HG03354 (cell line): ENCODE data around the gene INPP5E.
A peak's percentile ranks its signal among the peaks of the same experiment; 100 is the strongest.

Experiments
- ATAC-seq: cut with Tn5 transposase; IDR thresholded peaks from one replicate; pipeline ENCODE4 v1.9.1; 2021; ENCODE audit warnings: mild to moderate bottlenecking; ENCODE audit not compliant: unreplicated experiment, poor library complexity, severe bottlenecking

INPP5E gene

DNA sequence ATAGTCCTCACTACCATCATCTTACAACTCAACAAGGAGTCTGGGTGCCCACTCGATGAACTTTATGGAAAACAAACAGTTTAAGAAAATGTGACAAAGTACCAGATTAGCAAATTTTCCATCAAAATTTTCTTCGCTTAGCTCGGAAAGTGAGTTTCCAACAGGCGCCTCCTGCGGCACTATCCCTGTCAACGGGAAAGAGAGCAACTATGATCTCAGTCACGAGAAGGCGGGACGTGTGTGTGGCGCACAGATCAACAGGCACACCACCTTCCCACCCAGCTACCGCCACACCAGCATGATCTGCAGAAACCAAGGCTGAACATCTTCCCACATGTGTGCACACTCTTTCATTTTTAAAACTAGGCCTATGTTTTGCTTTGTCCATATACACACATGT lies 13.7 kb upstream of the INPP5E start:
- ATAC-seq = no peak

DNA sequence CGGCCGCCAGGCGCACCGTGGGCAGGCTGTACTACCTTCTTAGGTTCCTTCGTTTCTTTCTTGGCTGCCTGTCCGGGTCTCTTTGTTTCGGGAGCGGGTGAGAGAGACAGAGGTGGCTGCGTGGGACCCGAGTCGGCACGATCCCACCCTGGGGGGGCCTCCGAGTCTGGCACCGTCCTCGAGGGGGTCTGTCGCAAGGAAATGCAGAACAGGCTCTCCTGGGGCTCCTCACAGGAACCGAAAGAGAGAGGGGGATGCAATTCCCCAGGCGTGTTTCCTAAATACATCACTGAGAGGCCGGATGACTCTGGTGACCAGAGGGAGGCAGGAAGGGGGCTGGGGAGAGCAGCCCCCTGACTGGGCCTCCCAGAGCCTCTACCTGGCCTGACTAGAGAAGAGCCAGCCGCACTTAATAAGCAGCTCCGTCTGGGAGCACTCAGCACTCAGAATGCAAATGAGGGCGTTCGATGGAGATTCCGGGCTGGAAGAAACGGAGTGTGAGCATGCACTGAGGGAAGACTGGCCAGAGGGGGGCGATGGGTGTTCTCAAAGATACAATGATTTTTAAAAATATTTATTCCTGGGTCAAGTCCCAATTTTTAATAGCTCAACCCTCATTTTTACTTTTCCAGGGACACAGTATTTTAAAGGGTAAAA lies 11.7 kb upstream of the INPP5E start:
- ATAC-seq = no peak

DNA sequence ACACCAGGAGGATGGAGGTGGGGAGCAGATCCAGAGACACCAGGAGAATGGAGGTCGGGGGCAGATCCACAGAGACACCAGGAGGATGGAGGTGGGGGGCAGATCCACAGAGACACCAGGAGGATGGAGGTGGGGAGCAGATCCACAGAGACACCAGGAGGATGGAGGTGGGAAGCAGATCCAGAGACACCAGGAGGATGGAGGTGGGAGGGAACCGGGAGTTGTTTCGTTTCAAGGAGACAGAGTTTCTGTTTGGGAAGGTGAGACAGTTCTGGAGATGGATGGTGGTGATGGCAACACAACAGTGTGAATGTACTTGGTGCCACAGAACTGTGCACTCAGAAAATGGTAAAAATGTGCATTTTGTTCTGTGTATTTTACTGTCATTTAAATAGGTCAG lies 9.0 kb upstream of the INPP5E start:
- no peak for ATAC-seq

DNA sequence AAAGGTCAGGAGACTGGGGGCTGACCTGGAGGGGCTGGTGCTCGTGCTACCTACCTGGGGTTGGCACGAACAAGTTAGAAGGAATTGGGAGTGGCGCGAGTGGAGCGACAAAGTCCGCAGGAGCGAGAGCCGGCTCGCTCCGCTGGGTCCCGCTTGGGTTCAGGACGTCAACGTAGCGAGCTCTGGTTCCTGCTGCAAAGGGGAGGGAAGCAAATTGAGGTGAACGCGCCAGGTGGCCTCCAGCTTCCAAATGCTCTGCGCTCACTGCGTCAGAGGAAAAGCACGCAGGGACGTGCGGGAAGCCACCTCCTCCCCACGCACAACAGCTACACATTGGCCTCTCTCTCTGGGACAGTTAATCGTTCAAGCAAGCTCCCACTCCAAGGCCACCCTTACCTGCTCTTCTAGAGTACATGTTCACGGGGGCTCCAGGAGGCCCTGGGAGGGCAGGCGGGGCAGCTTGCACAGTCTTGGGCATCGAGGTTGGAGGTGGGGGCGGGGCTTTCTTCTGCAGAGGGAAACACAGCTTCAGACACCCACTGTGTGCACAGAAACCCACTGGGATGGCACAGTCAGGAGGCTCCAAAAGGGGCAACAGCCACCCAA lies 7.6 kb upstream of the INPP5E start:
- ATAC-seq = no peak

DNA sequence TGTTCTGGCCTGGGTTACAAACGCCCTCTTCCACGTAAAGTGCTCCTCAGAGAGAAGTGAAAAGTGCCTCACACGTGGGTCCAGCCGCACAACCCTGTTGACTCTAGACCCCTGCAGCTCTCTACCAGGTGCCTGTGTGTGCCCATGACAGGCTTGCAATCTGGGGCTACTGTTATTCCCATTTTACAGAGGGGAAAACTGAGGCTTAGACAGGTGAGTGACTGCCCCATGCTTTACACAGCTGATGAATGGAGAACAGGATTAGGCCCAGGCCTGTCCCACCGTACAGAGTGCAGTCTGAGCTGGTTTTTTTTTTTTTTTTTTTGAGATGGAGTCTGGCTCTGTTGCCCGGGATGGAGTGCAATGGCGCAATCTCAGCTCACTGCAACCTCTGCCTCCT lies 6.2 kb upstream of the INPP5E start:
- no peak for ATAC-seq

DNA sequence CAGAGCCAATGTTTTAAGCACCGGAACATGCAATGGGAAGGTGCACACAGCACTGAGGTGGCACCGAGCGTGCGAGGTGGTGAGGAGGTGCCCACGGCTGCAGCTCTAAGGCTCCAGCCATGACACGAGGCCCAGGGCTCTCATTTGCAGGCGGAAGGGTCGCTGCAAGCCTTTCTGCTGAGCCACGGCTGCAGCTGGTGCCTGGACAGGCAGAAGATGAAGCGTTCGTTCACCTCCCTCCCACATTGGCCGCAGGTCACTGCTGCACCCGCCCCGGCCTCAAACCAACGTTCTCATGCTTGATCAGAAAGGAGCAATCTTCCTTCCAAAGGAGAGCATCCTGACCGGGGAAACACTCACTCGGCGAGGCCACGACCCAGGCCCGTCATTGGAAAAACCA lies 4.5 kb upstream of the INPP5E start:
- no peak for ATAC-seq

DNA sequence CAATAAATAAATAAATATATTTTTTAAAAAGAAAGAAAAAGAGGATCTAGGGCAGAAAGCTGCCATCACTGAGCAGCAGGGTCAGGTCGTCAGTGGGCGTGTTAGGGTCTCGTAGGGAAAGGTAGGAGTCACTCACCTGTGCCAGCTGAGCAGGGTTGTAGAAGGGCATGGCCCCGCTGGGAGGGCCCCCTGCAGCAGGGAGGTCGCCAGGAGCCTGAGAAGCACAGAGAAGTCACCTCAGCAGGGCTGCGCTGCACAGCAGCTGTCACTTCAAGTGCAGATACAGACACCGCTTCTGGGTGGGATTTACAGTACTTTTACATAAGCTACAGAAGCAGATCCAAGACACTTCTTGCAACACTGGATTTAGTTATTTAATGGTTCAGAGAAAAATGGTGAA lies 4.0 kb upstream of the INPP5E start:
- no peak for ATAC-seq

DNA sequence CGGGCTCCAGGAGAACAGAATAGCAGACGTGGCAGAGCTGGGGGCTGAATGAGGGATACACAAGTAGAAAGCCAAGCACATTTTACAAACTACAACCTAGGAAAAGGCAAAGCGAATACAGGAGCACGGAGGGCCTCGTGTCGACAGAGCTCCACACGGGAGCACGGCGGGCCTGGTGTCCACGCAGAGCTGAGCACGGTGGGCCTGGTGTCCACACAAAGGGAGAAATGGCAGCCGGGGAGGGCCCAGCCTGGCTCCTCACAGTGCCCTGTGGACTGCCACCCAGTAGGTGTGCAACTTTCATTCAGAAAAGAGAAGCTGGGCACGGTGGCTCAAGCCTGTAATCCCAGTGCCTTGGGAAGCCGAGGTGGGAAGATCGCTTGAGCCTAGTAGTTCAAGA lies 3.4 kb upstream of the INPP5E start:
- no peak for ATAC-seq

DNA sequence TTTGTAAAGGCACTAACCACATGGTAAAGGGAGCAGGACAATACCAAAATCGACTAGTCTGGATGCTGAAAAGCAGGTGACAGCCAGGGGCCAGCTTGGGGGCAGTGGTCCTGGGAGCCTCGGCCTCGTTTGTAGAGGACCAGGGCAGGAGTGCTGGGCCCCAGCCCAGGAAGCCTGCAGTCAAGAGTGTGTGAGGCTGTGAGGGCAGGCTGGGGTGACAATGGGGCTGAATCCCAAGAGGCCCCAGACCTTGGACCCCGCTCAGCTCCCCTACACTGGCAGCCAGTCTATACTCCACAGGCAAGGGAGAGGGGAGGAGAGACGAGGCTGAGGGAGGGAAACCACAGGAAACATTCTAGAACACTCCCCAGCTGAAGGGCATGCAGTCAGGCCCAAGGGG lies 2.6 kb upstream of the INPP5E start:
- no peak for ATAC-seq

DNA sequence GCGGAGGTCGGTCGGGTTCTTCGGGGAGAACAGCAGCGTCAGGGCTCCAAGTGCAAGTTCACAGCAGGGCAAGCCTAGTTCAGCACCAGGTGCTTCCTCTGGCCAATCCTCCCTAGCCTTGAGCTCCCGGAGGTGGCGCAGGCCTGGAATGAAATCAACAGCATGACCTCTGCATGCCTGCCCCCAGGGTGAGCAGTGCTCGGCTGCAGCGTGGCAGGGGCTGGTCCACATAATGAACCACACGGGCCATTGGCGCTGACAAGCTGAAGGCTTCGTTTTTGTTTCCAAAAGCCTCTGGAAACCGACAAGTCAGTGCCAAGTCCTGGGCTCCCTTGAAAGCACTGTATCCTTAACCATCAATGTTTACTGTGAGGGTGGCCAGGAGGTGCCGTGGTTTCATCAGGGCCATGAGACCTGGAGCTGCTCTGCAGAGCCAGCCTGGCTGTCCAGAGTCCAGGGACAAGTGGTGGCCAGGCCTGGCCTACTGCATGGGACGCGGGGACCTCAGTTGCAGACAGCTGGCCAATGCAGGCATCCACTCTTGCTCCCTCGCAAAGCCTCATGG lies 2.1 kb upstream of the INPP5E start:
- ATAC-seq = no peak

DNA sequence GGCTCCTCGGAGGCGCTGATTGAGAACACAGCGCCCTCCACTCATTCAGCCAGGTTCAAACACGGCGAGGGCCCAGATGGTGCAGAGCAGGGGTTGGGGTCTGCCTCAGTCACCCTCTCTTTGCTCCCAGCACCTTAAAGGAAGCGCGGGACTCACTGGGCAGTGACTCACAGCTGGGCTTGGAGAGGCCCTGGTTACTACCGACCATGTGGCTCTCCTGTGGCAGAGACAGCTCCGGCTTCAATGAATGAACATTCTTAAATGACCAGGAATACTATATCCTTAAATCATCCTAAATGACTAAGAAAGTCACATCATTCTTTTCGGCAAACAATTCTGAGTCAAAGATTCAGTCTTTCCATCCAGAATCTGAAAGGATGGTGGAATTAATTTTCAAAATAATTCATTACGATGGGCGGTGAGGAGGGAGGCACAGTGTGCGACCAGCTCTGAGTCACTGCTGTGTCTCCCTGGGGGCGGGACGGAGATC lies 1.6 kb upstream of the INPP5E start:
- ATAC-seq = no peak

DNA sequence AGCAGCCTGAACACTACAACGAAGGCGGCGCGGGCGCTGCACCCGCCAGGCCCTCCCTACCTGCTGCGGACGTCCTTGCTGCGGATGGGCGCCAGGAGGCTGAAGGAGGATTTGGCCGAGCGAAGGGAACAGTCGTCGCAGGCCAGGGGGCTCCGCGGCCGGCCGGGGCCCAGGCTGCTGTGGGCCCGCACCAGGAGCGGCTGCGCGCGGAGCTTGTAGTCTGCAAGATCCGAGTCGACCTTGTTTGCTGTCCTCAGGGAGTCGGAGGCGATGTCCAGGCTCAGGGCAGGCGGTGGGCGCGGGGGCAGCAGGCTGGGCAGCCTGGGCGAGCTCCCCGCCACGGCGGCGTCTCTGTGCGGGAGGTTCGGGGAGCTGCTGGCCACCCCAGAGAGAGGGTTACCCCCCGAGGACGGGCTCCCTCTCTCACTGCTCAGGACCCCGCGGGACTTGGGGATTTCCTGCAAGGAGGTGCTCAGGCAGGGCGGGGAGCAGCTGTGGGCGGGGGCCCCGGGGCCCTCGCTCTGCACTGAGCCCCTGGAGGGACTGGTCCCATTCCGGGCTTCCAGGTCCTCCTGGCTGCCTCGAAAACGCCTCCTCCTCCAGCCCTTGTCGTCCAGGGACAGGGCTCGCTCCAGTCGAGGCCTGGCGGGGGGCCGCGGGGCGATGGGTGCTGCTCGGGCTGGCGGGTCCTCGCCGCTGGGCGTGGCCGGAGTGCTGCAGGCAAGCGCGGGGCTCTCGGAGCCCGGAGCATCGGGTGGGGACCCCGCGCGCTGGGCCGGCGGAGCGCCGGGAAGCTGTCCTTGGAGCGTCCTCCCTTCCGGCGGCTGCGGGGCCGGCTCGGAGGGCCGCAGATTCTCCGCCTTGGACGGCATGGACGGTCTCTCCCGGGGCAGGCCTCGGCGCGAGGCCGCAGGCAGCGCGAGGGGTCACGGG lies 831 bp downstream of the INPP5E start:
- ATAC-seq = peak; percentile 53

DNA sequence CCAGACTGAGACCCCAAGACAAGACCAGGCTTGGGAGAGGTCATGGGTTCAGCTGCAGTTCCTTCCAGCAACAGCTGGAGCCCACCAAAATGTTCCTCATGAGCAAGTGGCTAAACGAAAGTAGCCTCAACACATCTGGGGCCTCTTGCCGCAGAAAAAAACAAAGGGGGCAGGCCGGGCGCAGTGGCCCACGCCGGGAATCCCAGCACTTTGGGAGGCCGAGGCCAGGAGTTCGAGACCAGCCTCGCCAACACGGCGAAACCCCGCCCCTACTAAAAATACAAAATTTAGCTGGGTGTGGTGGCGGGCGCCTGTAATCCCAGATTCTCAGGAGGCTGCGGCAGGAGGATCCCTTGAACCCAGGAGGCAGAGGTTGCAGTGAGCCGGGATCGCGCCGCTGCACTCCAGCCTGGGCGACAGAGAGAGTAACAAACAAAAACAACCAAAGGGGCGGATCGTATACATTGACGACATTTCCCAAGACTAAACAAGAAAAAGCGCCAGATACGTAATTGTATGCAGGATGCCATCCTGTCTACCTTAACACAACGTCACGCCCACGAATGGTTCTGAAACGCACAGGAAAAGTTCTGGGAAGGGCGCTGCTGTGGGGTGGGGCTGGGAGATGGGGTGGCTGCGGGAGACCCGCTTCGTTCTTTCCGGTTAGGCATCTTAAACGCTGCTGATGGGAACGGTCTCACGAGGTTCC lies 1.7 kb downstream of the INPP5E start:
- no peak for ATAC-seq

DNA sequence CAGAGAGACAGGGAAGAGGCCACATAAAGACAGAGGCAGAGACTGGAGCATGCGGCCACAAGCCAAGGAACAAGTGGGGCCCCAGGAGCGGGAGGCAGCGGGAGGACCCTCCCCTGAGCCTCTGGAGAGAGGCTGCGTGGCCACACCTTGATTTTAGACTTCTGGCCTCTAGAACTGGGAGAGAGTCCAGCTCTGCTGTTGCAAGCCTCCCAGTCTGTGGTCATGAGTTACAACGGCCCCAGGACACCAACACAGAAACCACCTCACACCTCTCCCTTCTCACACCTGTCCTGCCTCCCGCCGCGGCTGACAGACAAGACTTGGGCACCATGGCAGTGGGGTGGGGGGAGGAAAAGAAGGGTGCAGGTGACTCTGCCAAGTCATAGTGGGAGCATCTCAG lies 2.2 kb downstream of the INPP5E start:
- no peak for ATAC-seq

DNA sequence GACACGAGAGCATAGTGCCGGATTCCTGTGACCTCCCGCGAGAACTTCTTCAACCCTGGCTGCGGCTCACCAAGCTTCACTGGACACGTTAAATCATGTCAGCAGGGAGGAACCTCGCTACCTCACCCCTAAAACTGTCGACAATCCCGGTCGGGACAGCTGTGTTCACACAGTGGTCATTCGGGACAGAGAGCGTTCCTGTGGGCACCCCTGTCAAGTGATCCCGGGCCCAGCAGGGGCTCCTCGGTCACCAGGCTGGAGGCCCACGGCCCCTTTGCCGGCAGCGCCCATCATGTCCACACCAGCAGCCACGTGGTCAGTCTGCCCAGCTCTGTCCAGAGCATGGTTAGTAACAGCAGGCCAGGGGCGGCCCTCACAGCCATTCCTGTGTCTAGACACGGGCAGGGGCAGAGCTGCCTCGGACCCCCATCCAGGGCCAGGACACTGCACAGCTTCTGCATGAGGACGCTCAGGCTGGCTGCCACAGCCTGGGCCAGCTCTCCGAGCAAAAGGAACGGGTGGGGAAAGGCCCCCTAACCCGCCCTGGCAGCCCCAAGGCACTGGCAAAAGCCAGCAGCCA lies 3.5 kb downstream of the INPP5E start:
- ATAC-seq = no peak

DNA sequence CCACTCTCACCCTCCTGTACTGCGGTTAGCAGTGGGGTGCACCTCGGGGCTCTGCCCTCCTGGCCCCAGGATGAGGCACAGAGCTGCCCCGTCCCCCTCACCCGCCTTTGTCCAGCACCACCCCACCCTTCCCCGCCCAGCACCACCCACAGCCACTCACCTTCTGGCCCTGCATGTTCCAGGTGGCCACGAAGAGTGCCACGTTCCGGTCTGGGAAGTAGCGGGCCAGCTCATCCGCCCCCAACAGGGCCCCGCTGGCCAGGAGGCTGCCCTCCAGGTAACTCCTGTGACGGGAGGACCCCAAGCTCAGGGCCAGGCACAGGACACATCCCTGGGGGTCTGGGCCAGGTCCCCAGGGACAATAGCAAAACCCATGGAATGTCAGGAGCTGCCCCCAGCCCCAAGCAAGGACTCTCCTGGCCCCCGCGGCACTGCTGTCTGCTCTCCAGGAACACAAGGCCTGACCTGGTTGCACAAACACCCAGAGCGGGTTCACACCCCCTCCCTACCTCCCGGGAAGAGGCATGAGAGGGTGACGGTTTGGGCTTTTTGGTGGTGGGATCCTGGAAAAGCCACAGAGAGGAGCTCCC lies 5.0 kb downstream of the INPP5E start:
- ATAC-seq = no peak

DNA sequence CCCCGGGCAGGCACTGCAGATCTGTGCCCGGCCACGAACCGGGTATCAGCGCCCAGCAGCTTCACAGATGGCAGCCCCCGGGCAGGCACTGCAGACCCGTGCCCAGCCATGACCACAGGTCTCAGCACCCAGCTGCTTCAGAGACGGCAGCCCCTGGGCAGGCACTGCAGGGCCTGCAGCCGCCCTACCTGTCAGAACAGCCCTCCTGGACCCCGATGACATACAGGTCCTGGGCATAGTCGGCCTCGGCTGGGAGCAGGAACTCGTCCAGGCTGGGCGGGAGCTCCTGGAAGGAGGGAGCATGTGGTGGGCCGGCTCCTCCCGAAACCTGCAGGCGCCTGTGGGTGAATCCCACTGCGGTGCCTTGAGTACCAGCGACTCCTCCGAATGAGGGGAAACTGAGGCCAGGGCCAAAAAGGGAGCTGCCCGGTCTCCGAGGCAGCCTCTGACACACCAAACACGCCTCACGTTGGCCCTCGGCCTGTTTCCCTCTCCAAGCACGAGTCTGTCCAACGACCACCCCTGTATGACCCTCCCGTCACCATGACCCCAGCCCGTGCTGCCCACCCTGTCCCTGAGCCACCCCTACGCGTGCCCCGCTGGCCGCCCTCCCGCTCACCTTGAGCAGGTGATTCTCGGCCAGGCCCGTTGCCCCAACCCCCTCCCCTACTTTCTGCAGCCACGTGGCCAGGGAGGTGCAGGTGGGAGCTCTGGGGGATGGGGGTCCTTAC lies 5.6 kb downstream of the INPP5E start:
- ATAC-seq = no peak

DNA sequence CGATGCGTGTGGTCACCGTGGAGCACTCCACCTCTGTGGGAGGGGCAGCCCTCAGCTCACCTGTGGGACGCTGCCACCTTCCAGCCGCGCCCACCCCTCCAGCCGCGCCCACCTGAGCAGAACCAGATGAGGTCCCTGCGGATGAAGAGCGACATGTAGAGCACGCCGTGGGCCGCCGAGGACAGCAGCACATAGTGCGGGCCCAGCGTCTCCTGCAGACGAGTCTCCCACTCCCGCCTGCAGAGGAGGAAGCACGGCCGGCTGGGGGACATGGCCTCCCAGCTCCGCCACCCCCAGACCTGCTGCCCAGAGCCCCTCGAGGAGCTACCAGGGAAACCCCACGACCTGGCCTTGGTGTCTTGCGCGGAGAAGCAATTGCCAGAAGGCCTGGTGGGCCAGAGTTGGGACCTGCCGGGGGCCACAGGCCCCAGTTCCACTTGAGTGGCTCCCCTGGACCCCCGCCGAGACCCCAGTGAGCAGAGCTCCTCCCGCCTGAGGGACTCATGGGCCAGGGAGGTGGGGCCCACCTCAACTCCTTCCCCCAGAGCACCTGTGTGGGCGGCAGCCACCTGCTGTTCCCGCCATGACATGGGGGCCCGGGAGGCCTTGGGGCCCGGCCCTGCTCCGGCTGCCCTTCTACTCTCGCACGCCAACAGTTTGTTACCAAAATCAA lies 6.5 kb downstream of the INPP5E start:
- no peak for ATAC-seq
